ENCODE results near the gene AHNAK.
"Not testable (repeated sequence)": the region's sequence is repeated elsewhere in the genome, so short reads cannot be mapped to it uniquely, and the experiment has no call there.

AHNAK gene

DNA sequence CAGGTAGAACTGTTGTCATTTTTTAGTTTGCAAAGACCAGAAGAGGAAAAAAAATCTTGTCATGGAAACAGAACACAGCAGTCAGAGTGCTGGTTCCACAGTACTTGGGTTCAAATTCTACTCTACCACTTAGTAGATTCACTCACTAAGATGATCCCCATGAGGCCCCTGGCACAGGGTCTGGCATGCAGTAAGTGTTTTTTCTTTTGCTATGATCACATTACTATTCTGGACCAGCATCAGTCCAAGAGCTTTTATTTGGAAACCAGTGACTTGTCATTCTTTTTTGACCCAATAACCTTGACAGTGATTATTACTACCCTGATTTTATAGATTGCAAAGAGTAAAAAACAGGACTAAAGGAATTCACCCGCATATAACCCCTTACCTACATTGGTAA is 23.0 kb upstream of the AHNAK start:
- no peak overlapping the region for H3K4me3 ChIP-seq (ENCODE audit: low read depth, low read length)
- TF ChIP-seq, protein P1, sequence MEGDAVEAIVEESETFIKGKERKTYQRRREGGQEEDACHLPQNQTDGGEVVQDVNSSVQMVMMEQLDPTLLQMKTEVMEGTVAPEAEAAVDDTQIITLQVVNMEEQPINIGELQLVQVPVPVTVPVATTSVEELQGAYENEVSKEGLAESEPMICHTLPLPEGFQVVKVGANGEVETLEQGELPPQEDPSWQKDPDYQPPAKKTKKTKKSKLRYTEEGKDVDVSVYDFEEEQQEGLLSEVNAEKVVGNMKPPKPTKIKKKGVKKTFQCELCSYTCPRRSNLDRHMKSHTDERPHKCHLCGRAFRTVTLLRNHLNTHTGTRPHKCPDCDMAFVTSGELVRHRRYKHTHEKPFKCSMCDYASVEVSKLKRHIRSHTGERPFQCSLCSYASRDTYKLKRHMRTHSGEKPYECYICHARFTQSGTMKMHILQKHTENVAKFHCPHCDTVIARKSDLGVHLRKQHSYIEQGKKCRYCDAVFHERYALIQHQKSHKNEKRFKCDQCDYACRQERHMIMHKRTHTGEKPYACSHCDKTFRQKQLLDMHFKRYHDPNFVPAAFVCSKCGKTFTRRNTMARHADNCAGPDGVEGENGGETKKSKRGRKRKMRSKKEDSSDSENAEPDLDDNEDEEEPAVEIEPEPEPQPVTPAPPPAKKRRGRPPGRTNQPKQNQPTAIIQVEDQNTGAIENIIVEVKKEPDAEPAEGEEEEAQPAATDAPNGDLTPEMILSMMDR (IDR thresholded peaks at IDR 0.05; ENCODE audit: control insufficient read depth, extremely low read depth, insufficient read depth), result no peak
- no peak for DNase-seq (ENCODE audit: low read depth)

- DNase-seq (ENCODE audit: low read depth), result no peak
- TF ChIP-seq, protein P1 (IDR thresholded peaks at IDR 0.05; ENCODE audit: control insufficient read depth, extremely low read depth, insufficient read depth), result no peak
- no peak overlapping the region for H3K4me3 ChIP-seq (ENCODE audit: low read depth, low read length)
These were observed 20.5 kb upstream of the AHNAK start for GRCh38 chr11:62567018-62567633.

DNA sequence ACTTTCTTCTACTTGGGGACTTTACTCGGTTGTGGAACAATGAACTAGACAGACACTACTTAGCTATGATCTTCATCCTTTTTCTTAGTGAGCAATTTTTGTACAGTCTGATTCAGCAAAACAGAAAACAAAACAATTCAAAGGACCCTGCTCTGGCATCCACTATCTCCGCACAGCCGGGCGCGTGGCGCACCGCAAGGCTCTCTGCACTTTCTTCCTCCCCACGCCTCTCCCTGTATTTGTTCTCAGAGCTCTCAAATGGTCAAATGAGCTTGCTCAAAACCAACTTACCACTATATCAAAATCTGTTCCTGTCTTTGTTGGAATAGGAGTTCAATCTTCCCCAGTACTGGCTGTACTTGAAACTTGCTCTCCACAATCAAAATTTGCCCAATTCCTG is 19.6 kb upstream of the AHNAK start:
- no peak overlapping the region for H3K4me3 ChIP-seq (ENCODE audit: low read depth, low read length)
- TF ChIP-seq, protein P1 (IDR thresholded peaks at IDR 0.05; ENCODE audit: control insufficient read depth, extremely low read depth, insufficient read depth), result no peak
- DNase-seq (ENCODE audit: low read depth), result no peak

DNA sequence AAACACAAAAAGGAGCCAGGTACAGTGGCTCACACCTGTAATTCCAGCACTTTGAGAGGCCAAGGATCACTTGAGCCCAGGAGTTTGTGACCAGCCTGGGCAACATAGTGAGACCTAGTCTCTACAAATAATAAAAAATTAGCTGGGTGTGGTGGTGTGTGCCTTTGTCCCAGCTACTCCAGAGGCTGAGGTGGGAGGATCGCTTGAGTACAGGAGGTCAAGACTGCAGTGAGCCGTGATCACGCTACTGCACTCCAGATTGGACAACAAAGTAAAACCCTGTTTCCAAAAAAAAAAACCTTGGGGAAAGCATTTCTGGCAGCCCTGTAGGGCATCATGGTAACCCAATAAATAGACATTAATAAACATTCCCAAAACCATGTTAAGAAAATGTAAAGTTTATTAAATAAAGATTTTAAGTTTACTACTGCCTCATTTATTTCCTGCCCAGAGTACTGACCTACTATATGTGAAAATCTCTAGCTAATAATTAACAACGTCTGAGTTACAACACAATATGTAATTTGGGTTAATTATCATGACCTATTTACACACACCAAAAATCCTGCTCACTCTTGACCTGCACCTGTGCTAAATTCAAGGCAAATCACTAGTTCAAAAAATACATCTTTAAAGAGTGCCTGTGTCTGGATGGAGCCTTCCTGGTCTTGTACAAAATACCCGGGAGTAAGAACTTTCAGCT is 18.6 kb upstream of the AHNAK start:
- no peak for DNase-seq (ENCODE audit: low read depth)
- TF ChIP-seq, protein P1 (IDR thresholded peaks at IDR 0.05; ENCODE audit: control insufficient read depth, extremely low read depth, insufficient read depth), result no peak
- no peak overlapping the region for H3K4me3 ChIP-seq (ENCODE audit: low read depth, low read length)

- not testable (repeated sequence) for H3K4me3 ChIP-seq (ENCODE audit: low read depth, low read length); DNase-seq (ENCODE audit: low read depth)
These were observed 15.1 kb upstream of the AHNAK start for GRCh38 chr11:62561677-62562230.

GRCh38 chr11:62560566-62561103 is 14.0 kb upstream of the AHNAK start:
- no peak for DNase-seq (ENCODE audit: low read depth)
- no peak overlapping the region for H3K4me3 ChIP-seq (ENCODE audit: low read depth, low read length)
- TF ChIP-seq, protein P1 (IDR thresholded peaks at IDR 0.05; ENCODE audit: control insufficient read depth, extremely low read depth, insufficient read depth), result peak; percentile 66

- DNase-seq (ENCODE audit: low read depth); H3K4me3 ChIP-seq (ENCODE audit: low read depth, low read length): not testable (repeated sequence)
These were observed 13.0 kb upstream of the AHNAK start for GRCh38 chr11:62559626-62560025.

Data from LNCaP clone FGC (cell line).